Measurements from ENCODE around the gene HEATR5A.

DNA sequence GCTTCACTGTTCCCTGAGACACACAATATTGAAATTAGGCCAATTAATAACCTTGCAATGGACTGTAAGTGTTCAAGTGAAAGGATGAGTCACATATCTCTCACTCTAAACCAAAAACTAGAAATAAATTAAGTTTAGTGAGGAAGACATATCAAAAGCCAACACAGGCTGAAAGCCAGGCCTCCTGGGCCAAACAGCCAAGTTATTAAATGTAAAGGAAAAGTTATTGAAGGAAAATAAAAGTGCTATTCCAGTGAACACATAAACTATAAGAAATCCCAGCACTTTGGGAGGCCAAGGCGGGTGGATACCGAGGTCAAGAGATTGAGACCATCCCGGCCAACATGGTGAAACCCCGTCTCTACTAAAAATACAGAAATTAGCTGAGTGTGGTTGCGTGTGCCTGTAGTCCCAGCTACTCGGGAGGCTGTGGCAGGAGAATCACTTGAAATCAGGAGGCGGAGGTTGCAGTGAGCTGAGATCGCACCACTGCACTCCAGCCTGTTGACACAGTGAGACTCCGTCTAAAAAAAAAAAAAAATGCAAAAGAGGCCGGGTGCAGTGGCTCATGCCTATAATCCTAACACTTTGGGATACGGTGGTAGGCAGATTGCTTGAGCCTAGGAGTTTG lies 10.4 kb upstream of the HEATR5A start:
- TF ChIP-seq REST (IDR thresholded peaks at IDR 0.05; ENCODE audit: insufficient read depth in 1 of 2, low read depth in 2 of 2, low read length in 2 of 2) (no peak), TAF1 (IDR thresholded peaks at IDR 0.05; ENCODE audit: borderline replicate concordance, insufficient read depth, low read length) (no peak)
